Breast epithelium (tissue), 4 donors: ENCODE measurements around the gene EFTUD2. TPM values are rescaled to one million over a fixed set of nuclear protein-coding genes. Genes with fewer than 3 reads are reported as not detected.

Source experiments
- DNase-seq, 2 donors: peaks; one replicate each; pipeline ENCODE4 v3.0.0-alpha.2; 2019; ENCODE audit warnings: low spot score in 2 of 2
- H3K27ac ChIP-seq, 2 donors: fragments of 200-600 bp; sonication (generic) in 1 of 2; one replicate each; pipeline ENCODE4 v1.5.1; 2016 to 2019; ENCODE audit warnings: mild to moderate bottlenecking in 1 of 2
- H3K27me3 ChIP-seq, 2 donors: fragments of 200-600 bp; sonication (generic) in 1 of 2; one replicate each; pipeline versions ENCODE4 v1.5.1 to v1.6.0; 2017 to 2019; ENCODE audit warnings: control low read depth in 1 of 2, mild to moderate bottlenecking in 1 of 2
- H3K36me3 ChIP-seq: fragments of 200-600 bp; one replicate; pipeline ENCODE4 v1.5.1; 2019
- H3K4me1 ChIP-seq, 2 donors: fragments of 200-600 bp; sonication (generic); one replicate each; pipeline ENCODE4 v1.5.1; 2016 to 2019; ENCODE audit warnings: control low read depth in 1 of 2
- H3K4me3 ChIP-seq, 3 donors: fragments of 200-600 bp; sonication (generic); 1 replicate in 2 of 3; 2 replicates in 1 of 3; pipeline ENCODE4 v1.5.1; 2016 to 2019; ENCODE audit warnings: mild to moderate bottlenecking in 3 of 3, moderate library complexity in 2 of 3
- H3K9me3 ChIP-seq, 2 donors: fragments of 200-600 bp; sonication (generic) in 1 of 2; one replicate each; pipeline ENCODE4 v1.5.1; 2016 to 2019; ENCODE audit warnings: control low read depth in 1 of 2
- CTCF ChIP-seq, 3 donors: fragments of 450-650 bp; IDR thresholded peaks; one replicate each; pipeline ENCODE4 v1.5.1; 2016 to 2017; ENCODE audit warnings: antibody characterized with exemption in 3 of 3, mild to moderate bottlenecking in 3 of 3, moderate library complexity in 3 of 3
- POLR2A ChIP-seq: fragments of 450-650 bp; IDR thresholded peaks from one replicate; pipeline ENCODE4 v1.6.1; 2016; ENCODE audit warnings: antibody characterized with exemption, mild to moderate bottlenecking, moderate library complexity
- POLR2AphosphoS5 ChIP-seq, 3 donors: sonication (generic); formaldehyde crosslinking; IDR thresholded peaks; one replicate each; pipeline ENCODE4 v1.6.1; 2017; ENCODE audit warnings: antibody characterized with exemption in 3 of 3
- intact Hi-C: fragments of 100-400 bp; cut with DNase I; formaldehyde crosslinking; loops from one replicate; pipeline ENCODE4 v1.15.1; 2023; ENCODE audit warnings: low total_unique reads
- total RNA-seq, 3 donors: library from RNA; depleted of rRNA; stranded (reverse); fragments of >200 nt; gene quantifications; one replicate each; pipeline ENCODE4 v1.1.0, GENCODE V29; 2016

EFTUD2 gene
- total RNA-seq, 3 donors from 2014 or later: 58.1 to 71.4 (median 60.0) TPM

GRCh38 chr17:44910231-44911106 is 11.2 kb upstream of the EFTUD2 start:
- intact Hi-C loops: loop anchor here (10.0 kb wide), 1 partner anchor 194 kb away; no protein-coding TSS in a partner anchor
- H3K4me1 ChIP-seq: no peaks in the 10 kb centered on the region
- H3K9me3 ChIP-seq: no peaks in the 10 kb centered on the region
- no peak for DNase-seq
- no peaks in the 10 kb centered on the region for H3K36me3 ChIP-seq
- no peak overlapping the region for H3K27ac ChIP-seq
- TF ChIP-seq CTCF (IDR thresholded peaks at IDR 0.05): no peak
- no peak for TF ChIP-seq POLR2AphosphoS5 (IDR thresholded peaks at IDR 0.05)
- TF ChIP-seq POLR2A: no peak
- no peak overlapping the region for H3K4me3 ChIP-seq
- H3K27me3 ChIP-seq: no peaks in the 10 kb centered on the region

DNA sequence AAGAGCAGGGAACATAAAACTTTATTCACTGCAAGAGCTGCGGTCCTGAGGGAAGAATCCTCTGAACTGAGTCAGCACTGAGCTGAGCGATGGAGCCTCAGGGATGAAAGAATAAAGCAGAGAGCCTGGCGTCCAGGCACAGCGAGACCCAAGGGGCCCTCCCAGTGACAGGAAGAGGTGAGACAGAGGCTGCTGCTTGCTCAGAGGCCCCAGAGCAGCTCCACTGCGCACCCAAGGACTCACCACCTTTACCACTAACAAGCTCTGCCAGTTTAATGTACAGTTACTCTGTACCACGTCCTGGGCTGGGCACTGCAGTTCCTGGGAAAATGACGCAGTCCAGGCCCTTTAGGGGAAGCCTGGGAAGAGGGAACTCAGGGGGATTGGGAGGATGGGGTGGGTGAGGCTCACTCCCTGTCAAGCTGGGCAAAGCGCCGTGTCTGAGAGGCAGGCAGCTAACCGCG is 10.5 kb upstream of the EFTUD2 start:
- Histone ChIP-seq H3K4me3 (no peak overlapping the region), H3K4me1 (no peaks in the 10 kb centered on the region), H3K27ac (no peak overlapping the region), H3K27me3 (no peaks in the 10 kb centered on the region), H3K36me3 (no peaks in the 10 kb centered on the region), H3K9me3 (no peaks in the 10 kb centered on the region)
- TF ChIP-seq CTCF (IDR thresholded peaks at IDR 0.05) (no peak), POLR2AphosphoS5 (IDR thresholded peaks at IDR 0.05) (no peak), POLR2A (no peak)
- DNase-seq: no peak
- intact Hi-C loops: loop anchor here (10.0 kb wide), 1 partner anchor 195 kb away; no protein-coding TSS in a partner anchor

GRCh38 chr17:44908761-44909326 is 9.6 kb upstream of the EFTUD2 start:
- intact Hi-C loops: no loop called here
- Histone ChIP-seq H3K27ac (no peak overlapping the region), H3K9me3 (no peaks in the 10 kb centered on the region), H3K4me3 (no peak overlapping the region), H3K36me3 (no peaks in the 10 kb centered on the region), H3K27me3 (no peaks in the 10 kb centered on the region), H3K4me1 (no peaks in the 10 kb centered on the region)
- TF ChIP-seq POLR2A (no peak), POLR2AphosphoS5 (IDR thresholded peaks at IDR 0.05) (no peak), CTCF (IDR thresholded peaks at IDR 0.05) (no peak)
- no peak for DNase-seq

DNA sequence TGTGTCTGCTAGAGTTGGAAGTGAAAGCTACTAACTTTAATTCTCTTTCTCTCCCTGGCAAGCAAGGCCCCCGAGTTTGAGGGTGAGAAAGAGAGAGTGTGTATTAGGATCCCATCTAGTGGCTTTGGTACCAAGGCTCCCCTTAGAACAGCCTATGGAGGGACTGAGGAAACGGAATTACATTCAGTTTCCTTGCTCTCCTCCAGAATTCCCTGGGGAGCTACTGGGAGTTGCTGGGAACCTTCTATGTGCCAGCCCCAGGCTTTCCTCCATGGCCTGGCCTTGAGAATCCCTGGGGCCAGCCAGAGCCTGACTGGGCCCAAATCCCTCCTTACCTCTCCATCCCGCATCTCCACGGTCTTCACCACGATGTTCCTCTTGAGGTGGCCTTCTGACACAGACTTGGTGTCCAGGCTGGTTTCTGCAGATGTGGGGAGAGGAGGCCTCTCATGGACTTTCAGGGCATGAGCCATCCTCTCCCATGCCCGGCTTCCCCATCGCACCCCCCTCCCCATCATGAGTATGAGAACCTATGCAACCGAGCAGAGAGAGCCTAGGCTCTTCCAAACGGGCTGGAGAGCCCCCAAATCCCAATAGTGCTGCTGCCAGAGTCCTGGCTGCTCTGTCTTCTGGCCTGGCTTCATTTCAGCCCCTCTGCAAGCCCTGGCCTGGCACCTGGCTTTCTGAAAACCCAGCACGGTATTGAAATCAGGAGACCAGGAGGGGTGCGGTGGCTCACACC is 8.7 kb upstream of the EFTUD2 start:
- Histone ChIP-seq H3K4me1 (no peaks in the 10 kb centered on the region), H3K27ac (no peak overlapping the region), H3K9me3 (no peaks in the 10 kb centered on the region), H3K27me3 (no peaks in the 10 kb centered on the region), H3K36me3 (no peaks in the 10 kb centered on the region), H3K4me3 (no peak overlapping the region)
- TF ChIP-seq CTCF (IDR thresholded peaks at IDR 0.05): no peak
- TF ChIP-seq POLR2AphosphoS5 (IDR thresholded peaks at IDR 0.05): no peak
- no peak for DNase-seq
- intact Hi-C loops: no loop called here
